GM21737 (cell line): Measurements from ENCODE around the gene ANTXRL.
"Not testable (repeated sequence)": the region's sequence is repeated elsewhere in the genome, so short reads cannot be mapped to it uniquely, and the experiment has no call there.

Experiments
- ATAC-seq: cut with Tn5 transposase; IDR thresholded peaks from one replicate; pipeline ENCODE4 v1.9.1; 2021; ENCODE audit warnings: mild to moderate bottlenecking, moderate library complexity; ENCODE audit not compliant: unreplicated experiment

The ANTXRL gene

GRCh38 chr10:46286991-46287693, at the start of gene ANTXRL:
Gene ANTXRL, plus strand, starts transcription at chr10:46286997. Its CDS starts 266 bp downstream, at chr10:46287263.
- no peak for ATAC-seq

GRCh38 chr10:46237815-46238510, 48.8 kb upstream of the ANTXRL start:
- ATAC-seq, result no peak

GRCh38 chr10:46239247-46239646, 47.5 kb upstream of the ANTXRL start:
- no peak for ATAC-seq

GRCh38 chr10:46239993-46240683, 46.7 kb upstream of the ANTXRL start:
- ATAC-seq, result no peak

- no peak for ATAC-seq
These were observed 45.9 kb upstream of the ANTXRL start for GRCh38 chr10:46240684-46241565.

- ATAC-seq, result no peak
These were observed 41.4 kb upstream of the ANTXRL start for GRCh38 chr10:46245381-46245900.

- ATAC-seq, result not testable (repeated sequence)
These were observed 40.2 kb upstream of the ANTXRL start for GRCh38 chr10:46246400-46247180.

- ATAC-seq, result no peak
These were observed 39.7 kb upstream of the ANTXRL start for GRCh38 chr10:46247181-46247475.

- no peak for ATAC-seq
These were observed 38.8 kb upstream of the ANTXRL start for GRCh38 chr10:46247808-46248569.

- no peak for ATAC-seq
These were observed 38.1 kb upstream of the ANTXRL start for GRCh38 chr10:46248651-46249146.

- ATAC-seq, result not testable (repeated sequence)
These were observed 37.0 kb upstream of the ANTXRL start for GRCh38 chr10:46249617-46250344.

- ATAC-seq, result no peak
These were observed 36.3 kb upstream of the ANTXRL start for GRCh38 chr10:46250481-46250880.

GRCh38 chr10:46250898-46251856, 35.6 kb upstream of the ANTXRL start:
- ATAC-seq, result no peak

GRCh38 chr10:46251857-46252847, 34.6 kb upstream of the ANTXRL start:
- ATAC-seq, result no peak

- no peak for ATAC-seq
These were observed 33.5 kb upstream of the ANTXRL start for GRCh38 chr10:46253076-46254006.
